KMS-11 (cell line): Measurements from ENCODE around the gene EFCAB6.

ENCODE experiments used
- H2AFZ ChIP-seq: fragments of 200-600 bp; sonication (generic); 2 replicates; pipeline ENCODE4 v1.6.1; 2016; ENCODE audit warnings: antibody characterized with exemption, mixed run types, low read depth
- H3K27ac ChIP-seq: fragments of 200-600 bp; sonication (generic); 2 replicates; pipeline ENCODE4 v1.6.1; 2016; ENCODE audit warnings: mild to moderate bottlenecking, mixed run types
- H3K27me3 ChIP-seq: fragments of 200-600 bp; sonication (generic); 2 replicates; pipeline ENCODE4 v1.6.1; 2017; ENCODE audit warnings: mild to moderate bottlenecking, low read depth, mixed run types, moderate library complexity; ENCODE audit not compliant: insufficient read depth
- H3K36me3 ChIP-seq: fragments of 200-600 bp; sonication (generic); 2 replicates; pipeline ENCODE4 v1.6.1; 2017; ENCODE audit warnings: mild to moderate bottlenecking, mixed run types; ENCODE audit not compliant: insufficient read depth
- H3K4me1 ChIP-seq: fragments of 200-600 bp; sonication (generic); 2 replicates; pipeline ENCODE4 v1.6.1; 2016; ENCODE audit warnings: mild to moderate bottlenecking, low read depth, mixed run types; ENCODE audit not compliant: poor library complexity, severe bottlenecking
- H3K4me2 ChIP-seq: fragments of 200-600 bp; sonication (generic); 2 replicates; pipeline ENCODE4 v1.7.0; 2016; ENCODE audit warnings: mild to moderate bottlenecking, mixed run types
- H3K4me3 ChIP-seq: fragments of 200-600 bp; sonication (generic); IDR thresholded peaks from 2 replicates; pipeline ENCODE4 v1.6.1; 2017; ENCODE audit warnings: low read depth, low read length, mixed read lengths; ENCODE audit not compliant: insufficient read depth
- H3K79me2 ChIP-seq: fragments of 200-600 bp; sonication (generic); 2 replicates; pipeline ENCODE4 v1.6.1; 2016; ENCODE audit warnings: low read depth, mixed run types; ENCODE audit not compliant: insufficient read depth
- H3K9ac ChIP-seq: fragments of 200-600 bp; sonication (generic); 2 replicates; pipeline ENCODE4 v1.6.1; 2016; ENCODE audit warnings: mild to moderate bottlenecking, mixed run types
- H4K20me1 ChIP-seq: fragments of 200-600 bp; sonication (generic); 2 replicates; pipeline ENCODE4 v1.6.1; 2016; ENCODE audit warnings: mild to moderate bottlenecking, mixed run types; ENCODE audit not compliant: insufficient read depth
- TF ChIP-seq, protein P1 (sequence below): fragments of 200-600 bp; sonication (generic); conservative IDR thresholded peaks from 2 replicates; pipeline ENCODE4 v1.6.1; 2017; ENCODE audit warnings: low read depth, mild to moderate bottlenecking, antibody characterized with exemption, low read length, moderate library complexity, mixed read lengths

EFCAB6 gene

DNA sequence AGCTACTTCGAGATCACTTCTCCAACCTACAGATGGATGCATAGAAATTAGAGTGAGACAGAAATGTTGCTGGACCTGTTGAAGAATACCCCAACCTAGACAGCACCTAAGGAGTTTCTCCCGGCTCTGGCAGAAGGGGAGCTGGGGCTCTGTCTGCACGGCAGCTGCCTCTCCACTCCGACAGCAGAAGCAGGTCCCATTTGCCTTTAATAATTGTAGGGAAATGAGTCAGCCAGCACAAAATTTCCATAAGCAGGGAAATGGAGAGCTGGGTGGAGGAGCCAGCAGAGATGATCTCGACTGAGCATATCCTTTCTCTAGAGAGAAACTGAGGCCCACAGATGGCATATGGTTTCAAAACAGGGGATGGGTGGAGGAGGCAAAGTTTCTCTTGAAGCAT lies 80.1 kb downstream of the EFCAB6 start:
- H3K4me1 ChIP-seq, result no peaks in the 10 kb centered on the region
- H3K27me3 ChIP-seq, result 0 out of 2 replicates have a peak, but pooled peaks cover 16% of the 10 kb centered on the region
- no peak overlapping the region for H2AFZ ChIP-seq
- H4K20me1 ChIP-seq, result no peaks in the 10 kb centered on the region
- no peaks in the 10 kb centered on the region for H3K79me2 ChIP-seq
- TF ChIP-seq, protein P1, sequence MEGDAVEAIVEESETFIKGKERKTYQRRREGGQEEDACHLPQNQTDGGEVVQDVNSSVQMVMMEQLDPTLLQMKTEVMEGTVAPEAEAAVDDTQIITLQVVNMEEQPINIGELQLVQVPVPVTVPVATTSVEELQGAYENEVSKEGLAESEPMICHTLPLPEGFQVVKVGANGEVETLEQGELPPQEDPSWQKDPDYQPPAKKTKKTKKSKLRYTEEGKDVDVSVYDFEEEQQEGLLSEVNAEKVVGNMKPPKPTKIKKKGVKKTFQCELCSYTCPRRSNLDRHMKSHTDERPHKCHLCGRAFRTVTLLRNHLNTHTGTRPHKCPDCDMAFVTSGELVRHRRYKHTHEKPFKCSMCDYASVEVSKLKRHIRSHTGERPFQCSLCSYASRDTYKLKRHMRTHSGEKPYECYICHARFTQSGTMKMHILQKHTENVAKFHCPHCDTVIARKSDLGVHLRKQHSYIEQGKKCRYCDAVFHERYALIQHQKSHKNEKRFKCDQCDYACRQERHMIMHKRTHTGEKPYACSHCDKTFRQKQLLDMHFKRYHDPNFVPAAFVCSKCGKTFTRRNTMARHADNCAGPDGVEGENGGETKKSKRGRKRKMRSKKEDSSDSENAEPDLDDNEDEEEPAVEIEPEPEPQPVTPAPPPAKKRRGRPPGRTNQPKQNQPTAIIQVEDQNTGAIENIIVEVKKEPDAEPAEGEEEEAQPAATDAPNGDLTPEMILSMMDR, result no peak
- no peak overlapping the region for H3K4me3 ChIP-seq
- no peak overlapping the region for H3K27ac ChIP-seq
- no peak overlapping the region for H3K4me2 ChIP-seq
- no peak overlapping the region for H3K9ac ChIP-seq
- no peaks in the 10 kb centered on the region for H3K36me3 ChIP-seq

DNA sequence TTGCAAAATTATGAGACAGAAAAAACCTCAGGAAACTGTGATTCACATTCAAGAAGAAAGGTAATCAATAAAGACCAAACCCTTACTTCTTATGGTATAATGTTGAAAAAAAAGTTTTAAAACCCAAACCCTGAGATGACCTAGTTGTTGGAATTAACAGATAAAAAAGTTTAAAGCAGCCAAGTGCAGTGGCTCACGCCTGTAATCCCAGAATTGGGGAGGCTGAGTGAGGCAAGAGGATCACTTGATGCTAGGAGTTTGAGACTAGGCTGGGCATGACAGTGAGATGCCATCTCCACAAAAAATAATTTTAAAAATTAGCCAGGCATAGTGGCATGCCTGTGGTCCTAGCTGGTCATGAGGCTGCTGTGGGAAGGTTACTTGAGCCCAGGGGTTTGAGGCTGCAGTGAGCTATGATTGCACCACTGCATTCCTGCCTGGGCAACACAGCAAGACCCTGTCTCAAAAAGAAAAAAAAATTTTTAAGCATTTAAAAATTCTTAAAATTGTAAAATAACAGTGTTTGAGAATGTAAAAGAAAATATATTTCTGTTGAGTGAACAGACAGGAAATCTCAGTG lies 85.1 kb downstream of the EFCAB6 start:
- H4K20me1 ChIP-seq, result no peaks in the 10 kb centered on the region
- H3K4me1 ChIP-seq, result no peaks in the 10 kb centered on the region
- no peaks in the 10 kb centered on the region for H3K36me3 ChIP-seq
- no peak overlapping the region for H3K9ac ChIP-seq
- H3K79me2 ChIP-seq, result no peaks in the 10 kb centered on the region
- no peak overlapping the region for H3K4me2 ChIP-seq
- no peak overlapping the region for H3K4me3 ChIP-seq
- TF ChIP-seq, protein P1, result no peak
- H2AFZ ChIP-seq, result no peak overlapping the region
- no peak overlapping the region for H3K27ac ChIP-seq
- H3K27me3 ChIP-seq, result peaks cover 6% of the 10 kb centered on the region; the same call in 1 of the 2 replicates

DNA sequence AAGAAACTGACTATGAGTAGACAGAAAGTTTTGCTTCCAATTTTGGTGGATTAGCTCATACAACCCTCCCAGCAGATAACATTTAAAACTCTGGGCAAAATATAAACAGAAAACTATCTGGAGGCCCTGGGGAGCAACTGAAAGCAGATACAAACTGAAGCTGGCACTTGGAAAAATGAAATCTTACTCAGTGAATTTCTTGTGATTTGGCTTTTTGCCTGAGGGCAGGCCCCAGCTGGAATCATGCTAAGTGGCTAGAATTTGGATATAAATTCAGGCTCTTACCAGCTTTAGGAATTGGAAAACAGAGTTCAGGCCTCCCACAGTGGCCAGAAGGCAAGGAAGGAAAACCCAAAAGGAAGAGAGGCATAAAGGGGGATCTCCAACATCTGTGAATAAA lies 85.8 kb downstream of the EFCAB6 start:
- peaks cover 4% of the 10 kb centered on the region; the same call in 1 of the 2 replicates for H3K27me3 ChIP-seq
- H3K27ac ChIP-seq, result no peak overlapping the region

DNA sequence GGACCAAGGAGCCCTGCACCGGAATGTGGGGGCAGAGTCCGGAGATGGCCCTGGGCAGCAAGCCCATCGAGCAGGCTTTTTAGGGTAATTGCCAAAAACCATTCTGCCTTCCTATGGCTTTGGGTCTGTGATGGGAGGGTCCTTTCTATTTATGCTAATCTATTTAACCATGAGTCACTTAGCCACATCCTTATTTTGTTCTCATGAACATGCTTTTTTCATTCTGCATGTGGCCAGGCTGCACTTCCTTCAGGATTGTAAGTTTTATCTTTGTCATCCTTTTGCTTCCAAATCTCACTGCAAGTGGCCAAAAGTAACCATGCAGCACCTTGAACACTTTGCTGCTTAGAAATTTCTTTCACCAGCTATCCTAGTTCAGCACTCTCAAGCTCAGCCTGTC lies 88.3 kb downstream of the EFCAB6 start:
- no peaks in the 10 kb centered on the region for H3K4me1 ChIP-seq

More for the DNA sequence above, 85.8 kb downstream of the EFCAB6 start:
- Histone ChIP-seq H3K4me3 (no peak overlapping the region), H3K9ac (no peak overlapping the region), H3K36me3 (no peaks in the 10 kb centered on the region), H3K79me2 (no peaks in the 10 kb centered on the region), H3K4me1 (no peaks in the 10 kb centered on the region), H2AFZ (no peak overlapping the region), H3K4me2 (no peak overlapping the region), H4K20me1 (no peaks in the 10 kb centered on the region)
- TF ChIP-seq, protein P1, result no peak

More for the DNA sequence above, 88.3 kb downstream of the EFCAB6 start:
- Histone ChIP-seq H3K4me2 (no peak overlapping the region), H3K9ac (no peak overlapping the region), H3K27me3 (no peaks in the 10 kb centered on the region; the same call in 1 of the 2 replicates), H3K36me3 (no peaks in the 10 kb centered on the region), H3K4me3 (no peak overlapping the region), H3K79me2 (no peaks in the 10 kb centered on the region), H3K27ac (no peak overlapping the region), H4K20me1 (no peaks in the 10 kb centered on the region), H2AFZ (no peak overlapping the region)
- TF ChIP-seq, protein P1, result no peak
